Activated naive CD4-positive, alpha-beta T cell (primary cell): ENCODE results near the gene VAV2.
"Not testable (repeated sequence)": the region's sequence is repeated elsewhere in the genome, so short reads cannot be mapped to it uniquely, and the experiment has no call there.

ENCODE experiments used
- DNase-seq, 4 experiments: peaks; one replicate each; lab custom pipeline; 2025; lab: John Stamatoyannopoulos, UW

VAV2 gene

DNA sequence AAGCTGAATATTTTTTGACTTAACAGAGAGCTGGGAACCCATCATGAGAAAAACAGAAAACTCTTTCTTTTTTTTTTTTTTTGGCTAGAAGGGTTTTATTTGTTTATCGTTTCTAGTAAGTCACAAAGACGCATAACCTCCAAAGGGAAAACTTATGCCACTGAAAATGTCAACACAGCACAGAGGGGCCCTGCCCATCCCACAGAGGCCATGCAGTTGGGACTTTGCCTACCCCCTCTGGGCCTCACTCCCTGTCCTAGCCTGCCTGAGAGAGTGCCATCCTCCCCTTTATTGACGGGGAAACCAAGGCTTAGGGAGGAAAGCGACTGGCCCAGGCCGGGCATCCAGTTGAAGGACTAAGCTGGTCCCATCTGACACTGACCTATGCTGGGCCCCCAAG lies 74.7 kb downstream of the VAV2 start:
- DNase-seq: no peak

DNA sequence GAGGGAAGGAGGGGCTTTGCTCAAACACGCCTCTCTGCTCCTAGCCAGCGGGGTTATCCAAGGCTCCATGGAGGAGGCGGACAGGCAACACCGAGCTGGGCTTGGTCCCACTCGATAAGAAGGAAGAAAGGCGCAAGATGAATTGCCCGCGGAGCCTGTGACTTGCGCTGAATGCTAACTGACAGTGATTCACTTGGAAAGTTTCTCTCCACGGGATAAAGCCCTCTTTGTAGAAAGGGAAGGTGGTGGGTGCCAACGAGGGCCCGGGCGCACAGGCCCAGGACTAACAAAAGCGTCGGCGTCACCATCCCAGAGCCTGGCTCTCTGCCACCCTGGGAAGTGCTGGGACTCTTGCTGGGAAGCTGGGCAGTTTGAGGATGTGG lies 76.0 kb downstream of the VAV2 start:
- DNase-seq: no peak

DNA sequence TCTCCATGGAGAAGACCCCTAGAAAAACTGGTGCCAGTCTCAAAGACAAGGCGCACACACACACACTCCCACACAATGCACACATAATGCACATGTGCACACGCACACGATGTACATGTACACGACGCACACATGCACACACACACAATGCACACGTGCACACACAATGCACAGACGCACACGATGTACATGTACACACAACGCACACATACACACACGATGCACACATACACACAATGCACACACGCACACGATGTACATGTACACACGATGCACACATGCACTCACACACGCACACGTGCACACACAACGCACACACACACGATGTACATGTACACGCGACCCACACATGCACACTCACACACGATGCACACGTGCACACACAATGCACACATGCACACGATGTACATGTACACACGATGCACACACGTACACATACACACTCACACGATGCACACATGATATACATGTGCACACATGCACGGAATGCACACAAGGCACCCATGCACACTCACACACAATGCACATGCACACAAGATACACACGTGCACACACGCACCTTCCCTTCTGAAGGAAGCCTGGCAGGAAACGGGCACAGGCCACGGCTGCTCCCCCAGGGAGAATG lies 76.5 kb downstream of the VAV2 start:
- DNase-seq: no peak

DNA sequence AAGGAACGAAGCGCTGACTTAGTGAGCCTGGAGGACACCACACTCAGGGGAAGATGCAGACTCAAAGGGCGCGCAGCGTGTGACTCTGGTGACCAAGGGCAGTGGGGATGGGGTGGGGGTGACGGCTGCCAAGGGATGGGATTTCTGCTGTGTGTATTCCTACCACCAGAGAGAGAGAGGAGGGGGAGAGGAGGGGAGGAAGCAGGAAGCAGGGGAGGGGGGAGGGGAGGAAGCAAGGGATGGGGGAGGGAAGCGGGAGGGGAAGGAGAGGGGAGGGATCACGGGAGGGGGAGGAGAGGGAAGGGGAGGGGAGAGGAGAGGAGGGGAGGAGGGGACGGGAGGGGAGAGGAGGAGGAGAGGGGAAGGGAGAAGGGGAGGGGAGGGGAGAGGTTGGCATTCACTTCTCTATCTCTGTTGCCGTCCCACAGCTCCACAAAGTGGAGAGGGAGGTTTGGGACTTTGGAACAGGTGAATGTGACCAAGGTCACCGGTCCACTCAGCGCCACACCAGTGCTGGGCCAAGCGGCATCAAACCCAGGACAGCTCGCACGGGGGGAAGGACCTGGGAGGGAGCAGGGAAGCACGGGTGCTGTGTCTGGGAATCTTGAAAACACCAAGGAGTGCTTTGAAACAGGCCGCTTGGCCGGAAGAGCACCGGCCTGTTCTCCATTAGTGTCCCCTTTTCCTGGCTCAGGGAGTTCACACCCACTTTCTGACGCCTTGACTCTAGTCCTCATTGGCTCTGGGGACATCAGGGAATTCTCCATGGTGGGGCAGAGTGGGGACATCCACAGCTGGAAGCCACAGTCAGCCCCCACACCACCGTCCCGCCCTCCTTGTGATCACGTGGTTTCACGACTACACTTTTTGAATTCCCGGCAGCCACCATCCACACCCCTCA lies 77.4 kb downstream of the VAV2 start:
- DNase-seq: no peak

DNA sequence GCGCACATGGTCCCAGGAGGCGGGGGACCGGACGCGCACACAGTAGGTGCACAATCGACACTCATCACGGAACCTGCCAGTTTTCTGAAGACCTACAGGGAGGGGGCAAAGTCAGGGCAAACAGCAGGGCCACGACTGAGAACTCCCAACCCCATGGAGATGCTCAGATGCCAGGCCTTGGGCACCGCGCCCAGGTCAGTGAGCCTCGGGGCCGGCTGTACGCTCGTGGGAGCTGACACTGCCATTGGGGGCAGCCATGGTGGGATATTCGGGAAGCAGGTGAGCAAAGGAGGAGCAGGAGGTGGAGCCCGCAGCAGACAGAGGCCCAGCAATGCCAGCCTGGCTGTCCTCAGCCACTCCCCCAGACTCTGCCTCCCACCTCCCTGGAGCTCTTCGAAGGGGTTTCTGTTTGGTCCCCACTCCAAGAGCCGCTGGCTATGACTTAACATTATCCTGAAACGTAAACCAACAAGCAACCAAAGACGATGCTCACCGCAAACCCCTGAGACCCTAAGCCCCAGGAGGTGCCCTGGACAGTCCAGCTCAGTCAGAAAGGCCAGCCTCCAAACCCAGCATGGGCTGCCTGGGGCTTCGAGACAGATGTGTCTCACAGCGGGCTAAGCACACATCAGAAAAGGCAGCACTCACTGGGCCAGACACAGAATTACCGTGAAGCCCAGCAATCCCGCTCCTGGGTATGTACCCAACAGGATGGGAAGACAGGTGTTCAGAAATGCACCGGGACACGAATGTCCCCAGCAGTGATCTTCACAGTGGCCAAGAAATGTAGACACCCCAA lies 78.4 kb downstream of the VAV2 start:
- DNase-seq: no peak

DNA sequence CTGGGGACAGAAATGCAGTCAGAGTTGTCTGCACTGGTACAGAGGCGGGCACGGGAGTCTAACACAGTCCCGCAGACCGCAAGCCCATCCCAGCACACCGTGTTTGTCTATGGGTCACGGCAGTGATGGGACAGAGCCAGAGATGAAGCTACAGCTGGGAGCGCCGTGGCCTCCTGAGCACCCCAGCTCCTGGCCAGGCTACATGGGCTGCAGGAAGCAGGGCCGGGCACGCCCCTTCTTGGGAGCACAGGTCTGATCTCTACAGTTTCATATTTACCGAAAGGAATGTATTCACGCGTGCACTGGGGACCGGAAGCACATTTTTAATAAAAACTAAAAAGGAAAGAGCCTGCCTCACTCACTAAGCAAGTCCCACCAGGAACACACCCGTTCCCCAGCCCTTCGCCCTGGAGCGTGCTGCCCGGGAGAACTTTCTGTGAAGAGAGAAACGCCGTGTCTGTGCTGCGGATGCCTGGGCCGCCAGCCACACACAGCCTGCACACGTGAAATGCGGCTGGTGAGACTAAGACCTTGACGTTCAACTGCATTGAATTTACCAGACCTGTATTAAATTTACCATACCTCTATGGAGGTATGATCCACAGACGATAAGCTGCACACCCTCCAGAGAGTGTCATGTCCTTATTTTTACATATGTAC lies 81.1 kb downstream of the VAV2 start:
- no peak for DNase-seq

DNA sequence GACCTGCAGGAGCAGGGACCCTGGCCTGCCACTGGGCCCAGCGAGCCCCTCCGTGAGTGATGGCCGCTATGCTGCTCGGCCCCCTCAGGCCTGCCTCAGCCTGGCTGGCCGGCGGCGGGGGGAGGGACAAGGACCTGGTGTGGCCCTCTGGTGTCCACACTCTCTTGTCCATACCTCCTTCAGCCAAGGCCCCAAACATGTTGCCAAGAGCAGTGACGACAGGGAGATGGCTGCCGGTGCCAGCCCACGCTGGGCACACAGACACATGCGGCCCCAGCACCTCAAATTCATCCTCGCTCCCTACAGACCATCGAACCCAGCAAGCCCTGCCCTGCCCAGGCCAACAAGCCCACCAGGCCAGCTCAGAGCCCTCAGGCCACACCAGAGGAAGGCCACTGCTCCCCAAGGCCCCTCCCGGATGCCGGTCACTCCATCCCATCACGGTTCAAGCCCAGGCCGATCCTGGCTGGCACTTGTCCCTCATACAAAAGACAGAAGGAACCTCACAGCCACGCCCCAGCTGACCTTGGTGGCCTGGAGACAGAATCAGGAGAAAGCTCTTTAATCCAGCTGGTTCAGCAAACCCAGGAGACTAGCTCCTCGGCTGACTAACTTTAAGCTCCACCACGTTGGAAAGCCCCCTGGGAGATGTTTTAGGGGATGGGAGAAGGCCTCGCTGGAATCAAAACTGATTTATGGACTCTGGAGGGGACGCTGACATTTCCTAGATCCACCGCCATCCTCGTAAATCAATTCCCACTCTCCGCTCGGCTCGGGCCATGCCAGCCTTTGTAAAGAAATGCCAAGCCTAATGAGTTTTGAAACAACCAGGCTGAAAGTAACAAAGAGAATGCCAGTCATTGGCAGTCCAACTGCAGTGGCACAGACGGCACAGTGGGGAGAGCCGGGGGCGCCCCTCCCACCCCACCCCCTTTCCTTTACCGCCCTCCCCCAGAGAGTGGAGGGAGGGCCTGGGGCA lies 84.9 kb downstream of the VAV2 start:
- DNase-seq: no peak

DNA sequence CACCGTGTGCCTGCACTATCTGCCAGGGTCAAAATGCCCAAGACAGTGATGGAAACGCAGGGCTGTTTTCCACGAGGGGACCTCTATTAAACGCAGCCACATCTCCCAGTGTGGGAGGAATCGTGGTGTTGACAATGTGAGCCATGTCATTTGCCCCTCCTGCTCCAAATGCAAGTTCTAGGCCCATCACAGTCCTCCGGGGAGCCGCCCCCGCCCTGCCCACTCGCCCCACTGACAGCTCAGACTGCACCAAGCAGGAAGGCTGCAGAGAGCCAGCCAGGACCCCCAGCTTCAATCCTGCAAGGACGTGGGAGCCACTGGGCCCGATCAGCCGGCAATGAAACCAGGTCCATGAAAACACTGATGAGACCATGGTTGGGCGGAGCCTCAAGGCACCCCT lies 85.9 kb downstream of the VAV2 start:
- no peak for DNase-seq

DNA sequence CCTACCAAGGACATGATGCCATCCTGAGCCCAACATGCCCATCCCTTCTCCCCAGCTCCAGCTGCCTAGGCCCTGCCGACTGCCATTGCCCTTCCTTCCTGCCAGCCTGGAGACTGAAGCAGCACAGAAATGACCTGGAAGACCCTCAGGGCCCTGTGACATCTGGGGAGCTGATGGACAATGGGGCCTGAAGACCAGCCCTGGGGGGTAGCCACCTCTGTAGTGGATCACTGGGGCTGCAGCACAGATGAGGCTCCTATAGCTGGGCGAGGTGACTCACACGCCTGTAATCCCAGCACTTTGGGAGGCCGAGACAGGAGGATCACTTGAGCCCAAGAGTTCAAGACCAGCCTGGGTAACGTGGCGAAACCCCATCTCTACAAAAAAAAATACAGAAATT lies 86.6 kb downstream of the VAV2 start:
- DNase-seq: no peak

DNA sequence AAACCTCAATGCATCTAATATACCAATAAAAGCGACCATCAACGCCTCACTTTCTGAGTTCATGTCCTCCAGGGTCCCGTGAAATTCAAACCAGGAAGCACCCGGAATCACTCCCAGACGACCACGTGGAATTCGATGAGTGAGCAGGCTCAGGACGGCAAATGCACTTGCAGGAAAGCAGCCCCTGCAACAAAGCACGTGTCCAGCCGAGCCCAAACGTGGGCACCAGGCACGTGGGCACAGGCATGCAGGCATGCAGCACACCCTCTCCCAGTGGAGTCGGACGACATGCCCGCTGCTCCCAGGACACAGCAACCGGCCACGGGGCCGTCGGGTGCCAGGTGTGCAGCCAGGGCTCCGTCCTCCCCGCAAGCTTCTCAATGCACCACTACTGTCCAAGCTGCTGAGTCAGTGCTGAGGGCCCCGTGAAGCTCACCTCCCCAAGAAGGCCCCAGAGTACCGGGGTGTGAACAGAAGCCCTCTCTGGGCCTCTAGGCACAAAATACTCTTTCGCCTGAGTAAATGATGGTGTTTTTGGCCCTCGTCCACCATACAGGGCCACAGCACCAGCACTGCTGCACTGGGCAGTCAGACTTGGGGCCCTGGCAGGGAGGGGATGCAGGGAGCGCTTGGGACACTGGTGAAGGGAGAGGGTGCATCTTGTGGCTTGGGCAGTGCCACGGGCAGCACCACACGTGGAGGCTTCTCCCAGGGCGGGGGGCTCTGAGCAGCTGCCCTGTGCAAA lies 87.6 kb downstream of the VAV2 start:
- DNase-seq: no peak

DNA sequence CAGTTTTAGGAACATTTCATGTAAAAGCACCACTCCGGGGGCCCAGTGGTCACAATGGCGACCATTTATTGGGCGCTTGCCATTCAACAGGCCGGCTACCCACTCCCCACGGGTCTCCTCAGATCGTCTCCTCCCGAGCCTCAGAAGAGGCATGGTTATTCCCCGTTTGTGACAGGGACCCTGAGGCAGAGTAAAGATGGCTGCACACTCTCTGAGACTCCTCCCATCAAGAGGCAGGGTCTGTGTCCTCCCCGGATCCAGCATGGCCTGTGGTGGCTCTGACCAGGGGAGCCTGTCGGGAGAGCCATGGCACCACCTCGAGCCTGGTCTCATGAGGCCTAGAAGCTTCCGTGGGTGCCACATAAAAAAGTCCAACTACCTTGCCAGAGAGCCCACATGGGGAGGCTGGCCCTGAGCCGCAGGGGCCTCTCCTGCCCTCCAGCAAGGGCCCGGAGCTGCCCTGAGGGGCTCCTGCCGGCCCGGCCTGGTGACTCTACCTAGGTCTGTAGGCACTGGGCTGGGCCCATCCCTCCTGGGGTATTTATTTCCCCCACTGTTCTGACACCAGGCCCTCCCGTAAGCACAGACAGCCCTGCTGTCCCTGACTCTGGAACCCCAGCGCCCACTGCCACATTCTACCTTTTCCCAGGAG lies 90.8 kb downstream of the VAV2 start:
- DNase-seq: no peak

DNA sequence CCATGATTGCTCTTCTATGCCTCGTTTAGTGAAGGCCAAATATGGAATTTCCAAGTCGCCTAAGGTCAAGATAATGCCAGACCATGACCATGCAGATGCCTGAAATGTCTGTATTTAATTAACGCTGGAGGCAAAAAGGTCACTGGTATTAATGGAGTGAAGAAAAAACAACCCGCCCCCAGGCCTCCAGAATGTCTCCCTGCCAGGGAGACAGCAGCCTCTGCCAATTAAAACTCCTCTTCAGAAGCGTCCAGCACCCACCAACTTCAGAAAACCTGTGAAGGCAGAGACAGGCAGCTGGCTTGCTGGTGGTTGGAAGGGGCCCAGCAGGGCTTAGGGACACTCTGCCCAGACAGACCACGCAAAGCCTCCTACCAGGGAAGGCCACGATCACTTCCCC lies 94.4 kb downstream of the VAV2 start:
- no peak for DNase-seq

DNA sequence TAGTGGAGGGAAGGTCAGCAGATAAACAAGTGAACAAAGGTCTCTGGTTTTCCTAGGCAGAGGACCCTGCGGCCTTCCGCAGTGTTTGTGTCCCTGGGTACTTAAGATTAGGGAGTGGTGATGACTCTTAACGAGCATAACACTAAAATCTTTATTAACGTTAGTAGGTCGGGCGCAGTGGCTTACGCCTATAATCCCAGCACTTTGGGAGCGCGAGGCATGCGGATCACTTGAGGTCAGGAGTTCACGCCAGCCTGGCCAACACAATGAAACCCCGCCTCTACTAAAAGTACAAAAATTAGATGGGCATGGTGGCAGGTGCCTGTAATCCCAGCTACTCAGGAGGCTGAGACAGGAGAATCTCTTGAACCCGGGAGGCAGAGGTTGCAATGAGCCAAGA lies 96.1 kb downstream of the VAV2 start:
- not testable (repeated sequence) for DNase-seq

DNA sequence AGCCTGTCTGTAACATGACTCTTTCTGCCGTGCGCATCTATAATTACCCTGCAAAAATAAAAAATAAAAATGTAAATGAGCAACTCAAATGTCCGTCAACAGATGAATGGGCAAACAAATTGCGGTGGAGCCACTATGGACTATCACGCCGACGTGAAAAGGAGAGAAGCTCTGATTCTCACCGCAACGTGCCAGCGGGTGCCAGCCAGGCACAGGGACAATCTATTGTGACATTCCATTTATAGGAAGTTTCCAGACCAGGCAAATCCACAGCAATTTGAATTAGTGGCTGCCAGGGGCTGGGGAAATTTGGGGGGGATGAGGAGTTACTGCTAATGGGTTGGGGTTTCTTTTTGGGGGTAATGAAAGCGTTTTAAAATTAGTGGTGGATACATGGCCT lies 96.8 kb downstream of the VAV2 start:
- DNase-seq: no peak

DNA sequence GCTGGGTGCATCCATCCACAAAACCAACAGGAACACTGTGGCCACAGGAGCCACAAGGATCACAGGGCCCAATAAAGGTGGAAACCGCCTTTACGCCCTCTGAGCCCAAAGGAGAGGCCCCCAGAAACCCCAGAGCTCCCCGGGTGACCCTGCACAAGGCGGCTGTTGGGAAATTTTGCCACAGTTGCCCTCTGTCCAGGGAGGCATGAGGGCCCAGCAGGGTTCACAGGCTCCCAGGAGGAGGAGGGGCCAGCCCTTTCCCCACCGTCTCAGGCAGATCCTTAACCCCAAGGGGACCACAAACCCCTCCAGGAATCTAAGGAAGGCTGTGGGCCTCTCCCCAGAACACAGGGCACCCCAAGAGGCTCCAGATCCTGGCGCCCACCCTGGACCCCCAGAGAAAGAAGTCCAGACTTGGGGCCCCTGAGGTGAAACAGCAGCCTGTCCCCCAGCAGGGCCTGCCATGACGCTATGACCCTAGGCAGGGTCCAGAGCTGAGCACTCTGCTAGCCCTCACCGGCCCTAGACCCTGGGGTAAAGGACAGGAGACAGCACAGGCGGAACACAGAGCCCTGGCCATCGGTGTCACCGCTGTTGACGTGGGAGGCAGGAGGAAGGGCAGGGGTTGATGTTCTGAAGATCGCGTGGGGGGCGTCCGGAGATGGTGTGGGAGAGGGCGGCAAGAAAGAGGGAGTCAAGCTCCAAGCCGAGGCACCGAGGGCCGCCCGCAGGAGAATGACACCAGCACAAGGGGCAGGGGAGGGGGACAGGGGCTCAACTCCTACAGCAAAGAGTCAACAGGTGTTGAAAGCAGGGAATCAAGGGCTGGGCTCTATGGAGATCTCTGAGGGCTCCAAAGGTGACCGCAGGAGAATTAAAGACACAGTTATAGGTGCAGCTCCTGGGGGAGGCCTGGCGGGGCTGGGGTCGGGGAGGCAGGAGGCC lies 97.5 kb downstream of the VAV2 start:
- DNase-seq: no peak

DNA sequence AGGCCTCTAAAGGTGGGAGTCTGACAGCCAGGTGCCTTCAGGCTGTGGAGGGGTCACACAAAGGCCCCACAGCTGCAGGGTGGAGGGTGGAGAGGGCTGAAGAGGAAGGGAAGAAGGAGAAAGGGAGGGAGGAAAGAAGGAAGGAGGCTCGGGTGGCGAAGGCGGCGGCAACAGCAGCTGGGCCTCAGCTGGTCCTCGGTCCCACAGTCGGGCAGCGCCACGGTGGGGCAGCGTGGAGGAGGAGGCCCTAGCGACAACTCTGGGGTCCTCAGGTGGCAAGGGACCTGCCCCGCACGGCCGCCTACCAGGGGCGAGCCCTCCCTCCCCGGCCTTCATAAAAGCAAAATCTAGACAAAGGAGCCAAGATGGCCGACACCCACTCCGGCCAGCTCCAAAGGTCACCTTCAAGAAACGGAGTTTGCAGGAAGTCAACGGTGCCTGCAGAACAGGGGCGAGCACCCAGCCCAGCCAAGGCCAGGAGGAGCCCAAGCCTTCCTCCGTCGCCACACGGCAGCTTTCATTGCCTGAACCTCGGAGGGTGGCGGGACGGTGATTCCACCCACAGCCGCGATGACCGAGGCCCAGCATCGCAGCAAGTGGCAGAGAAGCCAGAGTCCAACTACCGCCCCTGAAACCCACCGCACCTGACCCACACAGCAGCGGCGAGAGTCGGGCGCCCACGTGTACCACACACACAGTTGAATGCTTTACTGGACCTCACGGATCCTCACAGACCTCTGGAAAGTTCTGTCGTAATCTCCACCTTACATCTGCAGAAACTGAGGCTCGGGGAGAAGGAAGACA lies 98.7 kb downstream of the VAV2 start:
- DNase-seq: no peak

DNA sequence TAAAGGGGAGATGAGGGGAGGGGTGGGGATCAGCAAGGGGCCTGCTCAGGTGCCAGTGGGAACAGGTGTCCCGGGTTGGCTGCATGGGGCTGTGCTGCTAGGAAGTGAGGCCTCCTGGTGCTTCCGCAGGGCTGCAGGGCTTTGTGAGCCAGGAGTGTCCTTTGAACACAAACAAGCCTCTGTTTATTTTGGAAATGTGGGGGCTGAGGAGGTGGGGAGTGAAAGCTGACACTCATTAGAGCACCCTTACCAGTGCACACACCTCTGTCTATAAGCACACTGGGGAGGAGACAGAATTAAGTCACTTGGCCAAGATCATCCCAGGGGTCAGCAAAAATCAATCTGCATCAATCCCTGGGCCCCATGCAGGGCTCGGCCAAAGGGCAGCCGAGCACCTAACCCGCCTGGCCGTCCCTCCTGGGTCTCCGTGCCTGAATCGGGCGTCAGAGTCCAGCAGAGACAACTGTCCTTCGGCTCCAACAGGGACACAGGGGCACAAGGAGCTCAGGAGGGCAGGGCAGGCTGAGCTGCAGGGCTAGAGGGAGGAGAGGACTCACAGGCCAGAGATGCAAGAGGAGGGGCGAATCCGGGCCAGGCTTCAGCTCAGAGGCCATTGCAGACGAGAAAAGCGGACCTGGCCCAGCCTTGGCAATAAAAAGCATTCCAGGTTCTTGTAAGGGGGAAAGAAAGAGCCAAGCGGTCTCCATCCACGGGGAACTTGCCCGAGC lies 99.8 kb downstream of the VAV2 start:
- no peak for DNase-seq
